Natural killer cell (primary cell): ENCODE results near the gene TAF6L. TPM values are rescaled to one million over a fixed set of nuclear protein-coding genes. Genes with fewer than 3 reads are reported as not detected.

Experiments
- ATAC-seq, 3 donors: fragments of 150-1000 bp in 2 of 3; fragments of 200-7000 bp in 1 of 3; cut with Tn5 transposase; 1 replicate in 1 of 3; 2 replicates in 2 of 3; pipeline ENCODE4 v1.10.0; 2021; ENCODE audit warnings: mild to moderate bottlenecking in 2 of 3, moderate library complexity in 2 of 3
- DNase-seq, 2 donors: peaks; one replicate each; pipeline versions ENCODE4 v3.0.0 to v3.0.0-alpha.2; 2013 to 2021; ENCODE audit warnings: mixed read lengths in 1 of 2
- H3K27ac ChIP-seq: one replicate; pipeline ENCODE4 v1.5.1; 2013; ENCODE audit warnings: mild to moderate bottlenecking, low read length
- H3K27me3 ChIP-seq: one replicate; pipeline ENCODE4 v1.6.1; 2013; ENCODE audit warnings: low read length; ENCODE audit not compliant: control insufficient read depth, insufficient read depth
- H3K36me3 ChIP-seq: one replicate; pipeline ENCODE4 v1.6.1; 2013; ENCODE audit warnings: low read length; ENCODE audit not compliant: control insufficient read depth, insufficient read depth
- H3K4me1 ChIP-seq: one replicate; pipeline ENCODE4 v1.6.1; 2013; ENCODE audit warnings: low read length; ENCODE audit not compliant: control insufficient read depth, insufficient read depth
- H3K4me3 ChIP-seq: one replicate; pipeline ENCODE4 v1.5.1; 2013; ENCODE audit warnings: low read length
- H3K9me3 ChIP-seq: one replicate; pipeline ENCODE4 v1.6.1; 2013; ENCODE audit warnings: low read length; ENCODE audit not compliant: control insufficient read depth, insufficient read depth
- H3K27ac Mint-ChIP-seq, 2 donors: one replicate each; pipeline ENCODE4 v1.8.0; 2022; ENCODE audit warnings: mild to moderate bottlenecking in 2 of 2, mixed read lengths in 2 of 2, moderate library complexity in 1 of 2
- H3K27me3 Mint-ChIP-seq, 2 donors: one replicate each; pipeline ENCODE4 v1.8.0; 2022; ENCODE audit warnings: low read depth in 2 of 2, mixed read lengths in 2 of 2
- H3K36me3 Mint-ChIP-seq: one replicate; pipeline ENCODE4 v1.8.0; 2022; ENCODE audit warnings: mixed read lengths
- H3K4me1 Mint-ChIP-seq, 2 donors: one replicate each; pipeline ENCODE4 v1.8.0; 2022; ENCODE audit warnings: mixed read lengths in 2 of 2
- H3K4me3 Mint-ChIP-seq: one replicate; pipeline ENCODE4 v1.8.0; 2022; ENCODE audit warnings: mild to moderate bottlenecking, moderate library complexity, mixed read lengths
- H3K9me3 Mint-ChIP-seq, 2 donors: one replicate each; pipeline ENCODE4 v1.8.0; 2022; ENCODE audit warnings: mixed read lengths in 2 of 2
- WGBS: methylation state at CpG from one replicate; pipeline ENCODE4 v1.1.7; 2013; ENCODE audit warnings: missing lambda C conversion rate; ENCODE audit not compliant: insufficient coverage; 5-methylcytosine and 5-hydroxymethylcytosine counted together
- intact Hi-C: fragments of 100-400 bp; cut with micrococcal nuclease; formaldehyde crosslinking; loops from one replicate; pipeline ENCODE4 v1.14.2; 2022
- total RNA-seq, 4 donors: library from RNA; stranded (reverse); fragments of 120-200 nt in 1 of 4; gene quantifications; one replicate each; pipeline versions ENCODE4 v1.2.3 to v1.2.4, GENCODE V29; 2013 to 2022
- TF ChIP-seq, protein P1 (sequence below): fragments of 200-600 bp; IDR thresholded peaks from one replicate; pipeline ENCODE4 v1.8.0; 2022; ENCODE audit warnings: antibody characterized with exemption

TAF6L gene
- total RNA-seq, 3 donors from 2014 or later (not counting 1 experiment from before 2014, with no cell fraction given): 18.4 to 20.3 (median 18.8) TPM

DNA sequence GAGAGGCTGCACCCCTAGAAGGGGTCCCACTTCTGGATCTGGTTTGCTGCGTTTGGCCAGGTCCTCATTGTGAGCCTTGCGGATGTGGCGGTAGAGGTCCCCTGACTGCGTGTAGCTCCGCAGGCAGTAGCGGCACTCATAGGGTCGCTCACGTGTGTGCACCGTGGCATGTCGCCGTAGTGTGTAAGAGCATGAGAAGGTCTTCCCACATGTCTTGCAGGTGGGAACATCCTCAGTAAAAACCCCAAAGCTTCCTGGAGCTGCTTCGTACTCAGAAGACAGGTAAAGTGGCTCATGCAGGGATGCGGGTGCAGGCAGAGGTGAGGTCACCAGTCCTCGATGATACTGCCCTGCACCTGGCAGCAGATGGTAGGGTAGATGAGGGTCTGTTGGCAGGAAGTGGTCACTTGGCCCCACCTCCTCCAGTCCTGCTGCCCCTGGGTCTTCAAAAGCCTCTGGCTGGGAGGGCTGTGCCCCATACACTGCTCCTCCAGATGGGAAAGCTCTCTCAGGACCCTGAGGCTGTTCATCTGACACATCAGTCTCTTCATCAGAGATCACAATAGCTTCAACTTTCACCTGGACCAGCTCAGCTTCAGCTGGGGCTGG, 18.9 kb upstream of the TAF6L start:
- Mint-ChIP-seq H3K4me1 (peaks cover 9 to 13% of the 10 kb centered on the region in 2 donors), H3K27ac (peak overlapping the region in 1 of 2 donors; percentile 14), H3K36me3 (no peaks in the 10 kb centered on the region), H3K27me3 (no peaks in the 10 kb centered on the region), H3K4me3 (peak overlapping the region; percentile 49), H3K9me3 (no peaks in the 10 kb centered on the region)
- Histone ChIP-seq H3K27me3 (no peaks in the 10 kb centered on the region), H3K4me1 (peaks cover 22% of the 10 kb centered on the region), H3K36me3 (peaks cover 6% of the 10 kb centered on the region), H3K27ac (no peak overlapping the region), H3K9me3 (no peaks in the 10 kb centered on the region), H3K4me3 (no peak overlapping the region)
- intact Hi-C loops: no loop called here
- 94% methylated on average over 14 of the region's 14 CpGs for WGBS
- DNase-seq (no peak), ATAC-seq (no peak)
- TF ChIP-seq, protein P1, sequence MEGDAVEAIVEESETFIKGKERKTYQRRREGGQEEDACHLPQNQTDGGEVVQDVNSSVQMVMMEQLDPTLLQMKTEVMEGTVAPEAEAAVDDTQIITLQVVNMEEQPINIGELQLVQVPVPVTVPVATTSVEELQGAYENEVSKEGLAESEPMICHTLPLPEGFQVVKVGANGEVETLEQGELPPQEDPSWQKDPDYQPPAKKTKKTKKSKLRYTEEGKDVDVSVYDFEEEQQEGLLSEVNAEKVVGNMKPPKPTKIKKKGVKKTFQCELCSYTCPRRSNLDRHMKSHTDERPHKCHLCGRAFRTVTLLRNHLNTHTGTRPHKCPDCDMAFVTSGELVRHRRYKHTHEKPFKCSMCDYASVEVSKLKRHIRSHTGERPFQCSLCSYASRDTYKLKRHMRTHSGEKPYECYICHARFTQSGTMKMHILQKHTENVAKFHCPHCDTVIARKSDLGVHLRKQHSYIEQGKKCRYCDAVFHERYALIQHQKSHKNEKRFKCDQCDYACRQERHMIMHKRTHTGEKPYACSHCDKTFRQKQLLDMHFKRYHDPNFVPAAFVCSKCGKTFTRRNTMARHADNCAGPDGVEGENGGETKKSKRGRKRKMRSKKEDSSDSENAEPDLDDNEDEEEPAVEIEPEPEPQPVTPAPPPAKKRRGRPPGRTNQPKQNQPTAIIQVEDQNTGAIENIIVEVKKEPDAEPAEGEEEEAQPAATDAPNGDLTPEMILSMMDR: no peak

DNA sequence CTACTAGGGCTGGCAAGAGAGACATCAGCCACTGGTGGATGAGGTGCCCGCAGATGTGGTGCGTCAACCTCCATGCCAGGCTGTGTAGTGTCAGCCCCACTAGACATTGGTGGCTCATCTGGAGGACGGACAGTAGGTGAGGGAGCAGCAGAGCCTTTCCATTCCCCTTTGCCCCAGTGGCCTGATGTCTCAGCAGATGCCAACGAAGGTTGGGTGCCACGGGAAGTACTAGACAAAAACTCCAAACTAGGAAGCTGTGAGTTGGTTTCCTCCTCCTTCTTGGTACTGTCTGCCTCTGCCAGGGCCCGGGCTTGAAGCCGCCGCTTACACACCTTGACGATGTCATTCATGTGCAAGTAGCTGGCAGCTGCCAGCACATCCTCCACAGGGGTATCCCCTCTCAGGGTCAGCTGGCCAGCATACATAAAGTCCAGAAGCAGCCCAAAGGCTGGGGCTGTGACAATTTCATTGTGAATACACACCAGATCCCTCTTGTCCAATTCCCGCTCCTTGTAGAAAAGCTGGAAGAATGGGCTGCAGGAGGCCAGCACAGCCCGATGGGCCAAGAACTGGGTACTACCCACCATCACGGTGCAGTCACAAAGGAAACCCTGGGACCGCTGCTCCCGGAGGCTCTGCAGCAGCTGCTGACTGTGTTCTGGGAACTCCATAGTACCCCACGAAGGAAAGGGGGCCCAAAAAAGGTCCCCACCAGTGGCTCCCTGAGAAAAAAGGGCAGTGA, 18.0 kb upstream of the TAF6L start:
- Mint-ChIP-seq H3K9me3 (no peaks in the 10 kb centered on the region), H3K4me3 (peak overlapping the region; percentile 96), H3K36me3 (no peaks in the 10 kb centered on the region), H3K27me3 (no peaks in the 10 kb centered on the region), H3K4me1 (peaks cover 9 to 13% of the 10 kb centered on the region in 2 donors), H3K27ac (peak overlapping the region; percentile 91 to 96)
- Histone ChIP-seq H3K9me3 (no peaks in the 10 kb centered on the region), H3K27me3 (no peaks in the 10 kb centered on the region), H3K36me3 (peaks cover 6% of the 10 kb centered on the region), H3K4me1 (peaks cover 22% of the 10 kb centered on the region), H3K27ac (peak overlapping the region; percentile 81), H3K4me3 (peak overlapping the region; percentile 83)
- DNase-seq (peak in 1 of 2 donors; percentile 25), ATAC-seq (no peak)
- intact Hi-C loops: loop anchor here (1.0 kb wide), 3 partner anchors 8 to 44 kb away; partner anchors contain the start of genes HNRNPUL2 and POLR2G
- TF ChIP-seq, protein P1: no peak
- 75% methylated on average over 15 of the region's 15 CpGs for WGBS

DNA sequence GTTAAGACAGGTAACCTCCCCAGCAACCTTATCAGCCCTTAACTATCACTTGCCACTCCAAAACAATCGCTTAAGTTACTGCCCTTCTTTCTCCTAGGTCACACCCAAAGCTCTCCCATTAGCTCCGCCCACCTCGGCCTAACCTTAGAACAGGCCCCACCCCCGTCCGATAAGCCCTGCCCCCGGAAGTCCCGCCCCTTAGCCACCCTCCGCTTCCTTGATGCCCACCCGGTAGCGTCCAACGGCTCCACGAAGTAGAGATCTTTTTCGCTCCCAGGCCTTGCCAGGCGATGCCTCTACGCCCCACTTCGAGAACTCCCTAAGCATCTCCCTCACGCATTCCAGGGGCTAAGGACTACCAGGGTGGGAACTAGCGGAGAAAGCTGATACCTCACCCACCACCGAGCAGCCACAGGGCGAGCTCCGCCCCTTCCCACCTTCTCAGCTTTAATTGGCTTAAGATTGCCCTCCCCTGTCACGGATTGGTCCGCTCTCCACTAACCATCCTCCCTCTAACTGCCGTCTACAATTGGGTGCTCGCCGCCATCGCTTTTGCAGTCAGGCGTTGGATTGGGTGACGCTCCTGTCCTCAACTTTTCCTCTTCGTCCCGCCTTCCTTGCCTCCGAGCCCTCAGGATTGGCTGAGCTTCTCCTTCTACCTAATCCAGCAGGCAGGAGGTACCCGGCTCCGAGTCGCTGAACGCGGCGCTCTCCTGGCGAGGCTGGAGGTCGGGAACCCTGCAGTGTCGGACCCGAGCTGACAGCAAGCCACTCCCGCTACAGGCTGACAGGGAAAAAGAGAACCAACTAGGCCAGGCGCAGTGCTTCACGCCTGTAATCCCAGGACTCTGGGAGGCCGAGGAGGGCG, 17.2 kb upstream of the TAF6L start, which contains the start of gene ZBTB3:
Gene ZBTB3, minus strand, starts transcription at position 425 of the 868 bp plus-strand sequence. CDS start 496 bp downstream, outside the sequence.
- Histone ChIP-seq H3K27me3 (no peaks in the 10 kb centered on the region), H3K9me3 (no peaks in the 10 kb centered on the region), H3K27ac (peak within 1 kb of the TSS; percentile 81), H3K4me3 (peak within 1 kb of the TSS; percentile 83), H3K36me3 (peaks cover 6% of the 10 kb centered on the region), H3K4me1 (peaks cover 22% of the 10 kb centered on the region)
- intact Hi-C loops: loop anchor here (1.0 to 2.0 kb wide), 4 partner anchors 7 to 45 kb away; partner anchors contain the start of genes HNRNPUL2, POLR2G and TMEM179B
- H3K36me3 Mint-ChIP-seq: no peaks in the 10 kb centered on the region
- WGBS: under 1% methylated on average over 47 of the region's 47 CpGs
- no peaks in the 10 kb centered on the region for H3K27me3 Mint-ChIP-seq
- peak; percentile 93 to 99 for DNase-seq
- H3K4me3 Mint-ChIP-seq: peak within 1 kb of the TSS; percentile 96
- peak within 1 kb of the TSS; percentile 91 to 96 for H3K27ac Mint-ChIP-seq
- H3K4me1 Mint-ChIP-seq: peaks cover 9 to 10% of the 10 kb centered on the region in 2 donors
- H3K9me3 Mint-ChIP-seq: no peaks in the 10 kb centered on the region
- TF ChIP-seq, protein P1: no peak
- peak; percentile 92 to 98 (median 94) for ATAC-seq
